BE2C (cell line): ENCODE data around the gene KDM5B.
"Not testable (repeated sequence)": the region's sequence is repeated elsewhere in the genome, so short reads cannot be mapped to it uniquely, and the experiment has no call there.

Experiments
- DNase-seq: peaks from one replicate; pipeline ENCODE4 v3.0.0-alpha.2; 2020
- H3K27me3 ChIP-seq: fragments of 250-450 bp; sonication (Bioruptor Pico); 2 replicates; pipeline ENCODE4 v1.5.1; 2020; ENCODE audit warnings: mild to moderate bottlenecking
- H3K36me3 ChIP-seq: fragments of 250-450 bp; sonication (Bioruptor Pico); 2 replicates; pipeline ENCODE4 v1.5.1; 2020; ENCODE audit warnings: mild to moderate bottlenecking
- H3K4me1 ChIP-seq: fragments of 250-450 bp; sonication (Bioruptor Pico); 2 replicates; pipeline ENCODE4 v1.5.1; 2020
- H3K4me3 ChIP-seq: 2 replicates; pipeline ENCODE4 v1.5.1; 2011; ENCODE audit warnings: low read depth, low read length
- H3K9me3 ChIP-seq: fragments of 250-450 bp; sonication (Bioruptor Pico); 2 replicates; pipeline ENCODE4 v1.5.1; 2020
- TF ChIP-seq, protein P1 (sequence below): IDR thresholded peaks from 2 replicates; pipeline ENCODE4 v1.5.1; 2012; ENCODE audit warnings: mild to moderate bottlenecking, low read depth, low read length

KDM5B gene

DNA sequence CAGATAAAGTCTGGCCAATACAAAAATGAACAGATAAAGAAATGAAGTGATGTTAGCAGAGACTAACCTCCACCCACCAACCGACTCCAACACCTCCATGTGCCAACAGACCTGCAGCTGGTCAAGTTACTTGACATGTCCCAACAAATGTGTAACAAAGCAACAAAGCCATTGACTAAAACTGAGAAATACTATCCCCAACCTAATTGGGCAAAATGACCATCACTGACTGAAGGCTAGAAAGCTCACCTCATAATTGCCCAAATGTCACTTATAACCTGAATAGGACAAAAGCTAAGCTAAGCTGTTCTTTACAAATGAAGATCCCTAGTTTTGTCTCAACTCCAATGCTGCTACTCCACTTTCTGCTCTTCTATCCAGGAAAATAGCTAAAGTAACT lies 7.5 kb downstream of the KDM5B start:
- Histone ChIP-seq H3K9me3 (no peaks in the 10 kb centered on the region), H3K4me3 (no peak overlapping the region), H3K36me3 (no peaks in the 10 kb centered on the region), H3K27me3 (no peaks in the 10 kb centered on the region), H3K4me1 (no peaks in the 10 kb centered on the region)
- TF ChIP-seq, protein P1, sequence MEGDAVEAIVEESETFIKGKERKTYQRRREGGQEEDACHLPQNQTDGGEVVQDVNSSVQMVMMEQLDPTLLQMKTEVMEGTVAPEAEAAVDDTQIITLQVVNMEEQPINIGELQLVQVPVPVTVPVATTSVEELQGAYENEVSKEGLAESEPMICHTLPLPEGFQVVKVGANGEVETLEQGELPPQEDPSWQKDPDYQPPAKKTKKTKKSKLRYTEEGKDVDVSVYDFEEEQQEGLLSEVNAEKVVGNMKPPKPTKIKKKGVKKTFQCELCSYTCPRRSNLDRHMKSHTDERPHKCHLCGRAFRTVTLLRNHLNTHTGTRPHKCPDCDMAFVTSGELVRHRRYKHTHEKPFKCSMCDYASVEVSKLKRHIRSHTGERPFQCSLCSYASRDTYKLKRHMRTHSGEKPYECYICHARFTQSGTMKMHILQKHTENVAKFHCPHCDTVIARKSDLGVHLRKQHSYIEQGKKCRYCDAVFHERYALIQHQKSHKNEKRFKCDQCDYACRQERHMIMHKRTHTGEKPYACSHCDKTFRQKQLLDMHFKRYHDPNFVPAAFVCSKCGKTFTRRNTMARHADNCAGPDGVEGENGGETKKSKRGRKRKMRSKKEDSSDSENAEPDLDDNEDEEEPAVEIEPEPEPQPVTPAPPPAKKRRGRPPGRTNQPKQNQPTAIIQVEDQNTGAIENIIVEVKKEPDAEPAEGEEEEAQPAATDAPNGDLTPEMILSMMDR = no peak
- no peak for DNase-seq

DNA sequence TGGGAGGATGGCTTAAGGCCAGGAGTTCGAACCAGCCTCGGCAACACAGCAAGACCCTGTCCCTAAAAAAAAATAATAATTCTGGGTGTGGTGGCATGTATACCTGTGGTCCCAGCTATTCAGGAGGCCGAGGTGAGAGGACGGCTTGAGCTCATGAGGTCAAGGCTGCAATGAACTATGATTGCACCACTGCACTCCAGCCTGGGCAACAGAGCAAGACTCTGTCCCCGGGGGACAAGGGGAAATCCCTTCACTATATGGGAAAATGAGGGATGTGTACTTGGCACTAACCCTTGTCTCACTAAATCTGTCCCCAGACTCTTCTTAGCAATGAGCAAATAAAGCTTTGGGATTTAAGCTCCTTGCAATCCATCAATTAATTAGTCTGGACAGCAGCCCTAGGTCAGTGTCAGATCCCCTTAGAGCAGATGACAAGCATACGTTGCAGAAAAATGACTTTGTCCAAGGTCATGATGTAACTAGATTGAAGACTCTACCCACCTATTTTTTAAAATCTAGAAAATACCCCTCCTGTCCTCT lies 9.4 kb downstream of the KDM5B start:
- DNase-seq = no peak
- TF ChIP-seq, protein P1 = no peak
- Histone ChIP-seq H3K4me3 (no peak overlapping the region), H3K4me1 (no peaks in the 10 kb centered on the region), H3K36me3 (no peaks in the 10 kb centered on the region), H3K9me3 (no peaks in the 10 kb centered on the region), H3K27me3 (no peaks in the 10 kb centered on the region)

DNA sequence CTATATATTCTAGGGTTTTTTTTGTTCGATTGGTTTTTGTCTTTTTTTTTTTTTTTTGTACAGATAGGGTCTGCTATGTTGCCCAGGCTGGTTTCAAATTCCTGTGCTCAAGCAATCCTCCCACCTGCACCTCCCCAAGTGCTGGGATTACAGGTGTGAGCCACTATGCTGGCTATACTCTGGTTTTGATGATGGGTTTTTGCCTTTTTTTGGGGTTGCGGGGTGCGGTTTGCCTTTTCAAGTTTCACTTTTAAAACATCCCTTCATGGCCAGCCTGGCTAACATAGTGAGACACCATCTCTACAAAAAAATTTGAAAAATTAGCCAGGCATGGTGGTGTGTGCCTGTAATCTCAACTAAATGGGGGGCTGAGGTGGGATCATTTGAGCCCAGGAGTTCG lies 10.0 kb downstream of the KDM5B start:
- Histone ChIP-seq H3K36me3 (no peaks in the 10 kb centered on the region), H3K9me3 (no peaks in the 10 kb centered on the region), H3K27me3 (no peaks in the 10 kb centered on the region), H3K4me1 (no peaks in the 10 kb centered on the region), H3K4me3 (no peak overlapping the region)
- TF ChIP-seq, protein P1 = no peak
- no peak for DNase-seq

DNA sequence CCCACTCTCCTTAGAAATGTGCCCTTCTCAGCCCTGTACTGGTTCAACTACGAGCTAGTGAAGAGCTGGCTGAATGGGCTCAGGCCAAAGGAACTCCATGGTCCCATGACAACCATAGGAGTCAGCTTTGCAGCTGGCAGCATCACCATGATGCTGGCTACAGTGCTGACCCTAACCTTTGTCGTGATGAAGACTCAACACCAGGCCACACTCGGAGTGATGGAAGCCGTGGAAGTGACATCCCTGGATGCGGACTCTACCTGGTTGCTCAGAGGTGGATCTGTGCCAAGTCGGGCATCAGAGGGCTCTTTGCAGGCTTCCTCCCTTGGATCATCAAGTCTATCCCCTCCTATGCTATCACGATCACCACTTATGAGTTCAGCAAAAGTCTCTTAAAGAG lies 11.6 kb downstream of the KDM5B start:
- H3K36me3 ChIP-seq = no peaks in the 10 kb centered on the region

DNA sequence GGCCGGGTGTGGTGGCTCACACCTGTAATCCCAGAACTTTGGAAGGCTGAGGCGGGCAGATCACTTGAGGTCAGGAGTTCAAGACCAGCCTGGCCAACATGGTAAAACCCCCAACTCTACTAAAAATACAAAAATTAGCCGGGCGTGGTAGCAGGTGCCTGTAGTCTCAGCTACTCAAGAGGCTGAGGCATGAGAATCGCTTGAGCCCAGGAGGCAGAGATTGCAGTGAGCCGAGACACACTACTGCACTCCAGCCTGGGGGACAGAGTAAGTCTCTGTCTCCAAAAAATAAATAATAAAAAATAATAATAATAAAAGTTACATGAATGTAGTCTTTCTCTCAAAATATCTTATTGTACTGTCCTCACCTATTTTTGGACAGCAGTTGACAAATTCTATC lies 13.3 kb downstream of the KDM5B start:
- not testable (repeated sequence) for H3K4me3 ChIP-seq, DNase-seq, H3K9me3 ChIP-seq, H3K27me3 ChIP-seq, H3K36me3 ChIP-seq, H3K4me1 ChIP-seq

More for the DNA sequence above, 11.6 kb downstream of the KDM5B start:
- Histone ChIP-seq H3K4me3 (no peak overlapping the region), H3K4me1 (no peaks in the 10 kb centered on the region), H3K27me3 (no peaks in the 10 kb centered on the region), H3K9me3 (no peaks in the 10 kb centered on the region)
- DNase-seq = no peak
- TF ChIP-seq, protein P1 = no peak

DNA sequence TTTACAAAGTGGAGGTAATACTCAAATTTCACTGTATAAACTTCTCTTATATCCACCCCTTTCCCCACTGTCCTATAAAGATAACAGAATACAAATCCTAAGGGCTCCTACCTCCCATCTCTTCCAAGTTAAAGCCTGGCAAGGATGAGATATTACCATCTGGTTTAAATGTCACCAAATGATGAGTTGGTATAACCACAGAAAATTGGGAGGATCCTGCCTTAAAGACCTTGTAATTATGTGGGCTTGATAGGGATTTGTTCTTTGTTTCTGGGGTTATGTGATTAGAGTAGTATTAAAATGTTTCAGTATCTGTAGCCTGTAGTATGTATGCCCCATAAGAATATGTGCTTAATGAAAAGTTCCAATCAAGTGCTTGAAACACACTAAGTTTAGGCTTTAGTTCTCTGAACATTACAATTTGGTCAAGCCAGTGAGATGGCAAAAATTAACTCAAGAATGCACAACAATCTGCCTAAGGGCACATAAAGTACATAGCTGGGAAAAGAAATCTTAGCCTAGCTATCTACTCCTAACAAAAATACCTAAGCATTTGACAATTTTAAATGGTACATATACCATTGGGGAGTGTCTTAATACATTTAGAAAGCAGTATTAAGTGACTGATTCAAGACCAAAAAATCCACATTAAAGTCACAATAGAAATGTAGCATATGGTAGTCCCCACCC lies 14.0 kb downstream of the KDM5B start:
- 0 out of 2 replicates have a peak, but pooled peaks cover 3% of the 10 kb centered on the region for H3K4me1 ChIP-seq
- H3K4me3 ChIP-seq = no peak overlapping the region
- H3K36me3 ChIP-seq = no peaks in the 10 kb centered on the region
- TF ChIP-seq, protein P1 = no peak
- H3K9me3 ChIP-seq = no peaks in the 10 kb centered on the region
- H3K27me3 ChIP-seq = no peaks in the 10 kb centered on the region
- no peak for DNase-seq
